Measurements from ENCODE around the gene TADA2A.

The TADA2A gene

GRCh38 chr17:37479025-37479424 lies 72.3 kb downstream of the TADA2A start:
- TF ChIP-seq EZH2phosphoT487 (IDR thresholded peaks at IDR 0.05; ENCODE audit: borderline replicate concordance) (no peak), CTCF (conservative IDR thresholded peaks at IDR 0.05; ENCODE audit: low read length) (no peak)
- Histone ChIP-seq H3K36me3 (ENCODE audit: insufficient read depth, low read length) (peaks cover 52% of the 10 kb centered on the region), H3K9me3 (ENCODE audit: insufficient read depth, low read depth, low read length) (no peaks in the 10 kb centered on the region), H3K4me1 (ENCODE audit: insufficient read depth, low read length, poor library complexity, severe bottlenecking) (no peaks in the 10 kb centered on the region), H3K4me3 (ENCODE audit: low read length, poor library complexity, severe bottlenecking) (no peak overlapping the region), H3K9me2 (replicated peaks; ENCODE audit: low read depth, low read length) (no peaks in the 10 kb centered on the region), H2AFZ (ENCODE audit: low read length) (no peak overlapping the region), H3K9ac (ENCODE audit: low read depth, low read length, poor library complexity, severe bottlenecking) (no peak overlapping the region), H3K27me3 (ENCODE audit: insufficient read depth, low read length, poor library complexity, severe bottlenecking) (no peaks in the 10 kb centered on the region), H4K20me1 (ENCODE audit: insufficient read depth, low read length, poor library complexity, severe bottlenecking) (no peaks in the 10 kb centered on the region), H3K79me2 (ENCODE audit: insufficient read depth, low read length) (no peaks in the 10 kb centered on the region), H3K4me2 (ENCODE audit: low read depth, low read length, poor library complexity, severe bottlenecking) (no peak overlapping the region), H3F3A (ENCODE audit: low read depth) (no peaks in the 10 kb centered on the region)

- no peak overlapping the region for H3K9ac ChIP-seq (ENCODE audit: low read depth, low read length, poor library complexity, severe bottlenecking)
- peaks cover 43% of the 10 kb centered on the region for H3K36me3 ChIP-seq (ENCODE audit: insufficient read depth, low read length)
These were observed 73.7 kb downstream of the TADA2A start for GRCh38 chr17:37480427-37480826.

GRCh38 chr17:37481001-37481665 lies 74.4 kb downstream of the TADA2A start:
- Histone ChIP-seq H3K4me1 (ENCODE audit: insufficient read depth, low read length, poor library complexity, severe bottlenecking) (no peaks in the 10 kb centered on the region), H2AFZ (ENCODE audit: low read length) (no peak overlapping the region), H3K9me2 (replicated peaks; ENCODE audit: low read depth, low read length) (no peaks in the 10 kb centered on the region), H3K36me3 (ENCODE audit: insufficient read depth, low read length) (peaks cover 36% of the 10 kb centered on the region), H3K9me3 (ENCODE audit: insufficient read depth, low read depth, low read length) (no peaks in the 10 kb centered on the region), H3F3A (ENCODE audit: low read depth) (no peaks in the 10 kb centered on the region), H3K9ac (ENCODE audit: low read depth, low read length, poor library complexity, severe bottlenecking) (no peak overlapping the region), H3K4me3 (ENCODE audit: low read length, poor library complexity, severe bottlenecking) (no peak overlapping the region), H3K4me2 (ENCODE audit: low read depth, low read length, poor library complexity, severe bottlenecking) (no peak overlapping the region), H3K27me3 (ENCODE audit: insufficient read depth, low read length, poor library complexity, severe bottlenecking) (no peaks in the 10 kb centered on the region), H4K20me1 (ENCODE audit: insufficient read depth, low read length, poor library complexity, severe bottlenecking) (no peaks in the 10 kb centered on the region), H3K79me2 (ENCODE audit: insufficient read depth, low read length) (no peaks in the 10 kb centered on the region)
- TF ChIP-seq EZH2phosphoT487 (IDR thresholded peaks at IDR 0.05; ENCODE audit: borderline replicate concordance) = no peak
- TF ChIP-seq CTCF (conservative IDR thresholded peaks at IDR 0.05; ENCODE audit: low read length) = no peak

More at GRCh38 chr17:37480427-37480826, 73.7 kb downstream of the TADA2A start:
- H3F3A ChIP-seq (ENCODE audit: low read depth) = no peaks in the 10 kb centered on the region
- TF ChIP-seq EZH2phosphoT487 (IDR thresholded peaks at IDR 0.05; ENCODE audit: borderline replicate concordance) = no peak
- no peak for TF ChIP-seq CTCF (conservative IDR thresholded peaks at IDR 0.05; ENCODE audit: low read length)
- H3K79me2 ChIP-seq (ENCODE audit: insufficient read depth, low read length) = no peaks in the 10 kb centered on the region
- H3K27me3 ChIP-seq (ENCODE audit: insufficient read depth, low read length, poor library complexity, severe bottlenecking) = no peaks in the 10 kb centered on the region
- H3K4me2 ChIP-seq (ENCODE audit: low read depth, low read length, poor library complexity, severe bottlenecking) = no peak overlapping the region
- no peaks in the 10 kb centered on the region for H4K20me1 ChIP-seq (ENCODE audit: insufficient read depth, low read length, poor library complexity, severe bottlenecking)
- no peak overlapping the region for H3K4me3 ChIP-seq (ENCODE audit: low read length, poor library complexity, severe bottlenecking)
- H3K9me2 ChIP-seq (replicated peaks; ENCODE audit: low read depth, low read length) = no peaks in the 10 kb centered on the region
- no peaks in the 10 kb centered on the region for H3K4me1 ChIP-seq (ENCODE audit: insufficient read depth, low read length, poor library complexity, severe bottlenecking)
- H3K9me3 ChIP-seq (ENCODE audit: insufficient read depth, low read depth, low read length) = no peaks in the 10 kb centered on the region
- no peak overlapping the region for H2AFZ ChIP-seq (ENCODE audit: low read length)

All from Loucy (cell line).